GM19438 (cell line): ENCODE results near the gene CASP4.
"Not testable (repeated sequence)": the region's sequence is repeated elsewhere in the genome, so short reads cannot be mapped to it uniquely, and the experiment has no call there.

ENCODE experiments used
- ATAC-seq: cut with Tn5 transposase; IDR thresholded peaks from one replicate; pipeline ENCODE4 v1.9.1; 2021; ENCODE audit warnings: low read depth; ENCODE audit not compliant: unreplicated experiment

Gene CASP4

GRCh38 chr11:104968355-104968855 is at the start of gene CASP4:
Gene CASP4 (minus strand): TSS chr11:104968574. CDS start chr11:104968525, 49 bp downstream.
- ATAC-seq, result peak; percentile 88

DNA sequence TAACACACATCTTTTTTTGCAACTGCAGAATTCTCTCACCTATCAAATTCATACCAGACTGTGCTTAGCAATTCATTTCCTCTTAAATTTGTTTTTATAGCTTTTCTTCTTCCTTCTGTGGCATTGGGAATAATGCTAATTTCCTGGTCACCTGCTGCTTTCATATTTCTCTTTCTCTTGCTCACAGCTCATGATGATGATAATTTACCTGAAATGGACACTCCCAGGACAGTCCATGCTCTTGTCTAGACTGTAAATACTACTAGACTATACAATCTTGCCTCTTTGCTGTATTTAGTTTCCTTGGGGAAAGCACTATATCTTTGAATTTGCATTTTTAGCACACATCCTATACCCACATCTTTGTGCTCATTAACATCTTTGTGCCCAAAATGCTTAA is 39.1 kb upstream of the CASP4 start:
- no peak for ATAC-seq

DNA sequence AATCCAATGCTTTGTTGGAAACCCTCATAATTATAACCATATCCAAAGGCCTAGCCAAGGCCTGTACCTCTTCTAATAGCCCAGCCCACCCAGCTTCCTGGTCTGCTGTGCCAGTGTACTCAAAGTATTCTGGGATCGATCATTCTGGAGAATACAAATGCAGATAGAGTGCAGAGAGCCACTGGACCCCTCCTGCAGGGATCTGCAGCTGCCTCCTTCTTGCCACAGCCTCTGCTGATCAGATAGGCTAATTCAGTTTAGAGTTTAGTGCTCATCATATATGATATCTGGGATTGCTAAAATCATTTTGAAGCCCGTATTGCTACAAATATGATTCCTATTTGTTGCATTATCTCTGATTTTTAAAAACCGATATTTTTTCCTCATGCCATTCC is 37.1 kb upstream of the CASP4 start:
- no peak for ATAC-seq

DNA sequence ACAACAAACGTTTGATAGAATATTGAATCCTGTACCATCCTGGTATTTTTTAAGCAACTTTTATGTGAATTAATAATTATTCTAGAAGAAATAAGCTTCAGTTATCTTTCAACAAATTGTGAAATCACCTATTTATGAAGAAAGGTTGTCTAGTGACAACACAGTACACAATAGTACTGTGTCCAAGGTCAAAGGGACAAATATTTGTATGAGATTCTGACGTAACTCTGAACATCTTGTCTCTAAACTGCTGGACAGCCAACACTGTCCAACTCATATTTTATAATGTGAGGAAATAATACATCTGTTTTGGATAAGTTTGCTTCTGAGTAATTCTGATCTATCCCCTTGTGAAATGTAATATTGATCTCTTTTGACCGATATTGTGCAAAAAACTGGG is 35.6 kb upstream of the CASP4 start:
- no peak for ATAC-seq

GRCh38 chr11:105003151-105003550 is 34.8 kb upstream of the CASP4 start:
- ATAC-seq, result no peak

- ATAC-seq, result peak; percentile 81
Observed at GRCh38 chr11:105000797-105001196, 32.4 kb upstream of the CASP4 start.

DNA sequence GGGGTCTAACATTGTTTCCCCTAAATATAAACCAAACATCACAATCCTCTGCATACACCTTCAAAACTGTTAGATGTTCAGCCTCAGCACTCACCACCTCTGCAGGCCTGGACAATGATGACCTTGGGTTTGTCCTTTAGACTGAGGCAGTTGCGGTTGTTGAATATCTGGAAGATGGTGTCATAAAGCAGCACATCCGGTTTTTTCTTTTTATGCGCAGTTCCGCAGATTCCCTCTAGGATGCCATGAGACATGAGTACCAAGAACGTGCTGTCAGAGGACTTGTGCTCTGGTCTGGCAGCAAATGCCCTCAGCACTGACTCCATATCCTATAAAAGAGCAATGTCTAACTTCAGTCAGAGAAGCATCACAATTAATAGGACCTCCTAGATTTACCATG is 31.8 kb upstream of the CASP4 start:
- ATAC-seq, result no peak

GRCh38 chr11:104999721-105000120 is 31.3 kb upstream of the CASP4 start:
- ATAC-seq, result no peak

DNA sequence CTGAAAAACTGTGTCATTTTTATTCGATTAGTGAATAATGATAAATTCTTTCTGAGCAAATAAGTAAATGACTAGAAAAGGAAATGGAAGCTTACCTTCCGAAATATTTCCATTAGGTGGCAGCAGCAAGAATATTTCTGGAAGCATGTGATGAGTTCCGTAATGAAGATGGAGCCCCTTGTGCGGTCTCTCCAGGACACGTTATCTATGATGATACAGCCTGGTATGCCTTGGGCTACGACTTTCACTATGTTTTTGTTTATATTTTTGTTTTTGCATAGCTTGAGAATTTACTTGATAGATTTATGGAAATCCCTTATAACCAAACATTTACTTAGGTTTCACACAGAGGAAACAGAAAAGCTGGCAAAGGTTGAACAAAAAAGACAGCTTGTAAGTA is 28.9 kb upstream of the CASP4 start:
- ATAC-seq, result no peak

- no peak for ATAC-seq
Observed at GRCh38 chr11:104995001-104995408, 26.6 kb upstream of the CASP4 start.

DNA sequence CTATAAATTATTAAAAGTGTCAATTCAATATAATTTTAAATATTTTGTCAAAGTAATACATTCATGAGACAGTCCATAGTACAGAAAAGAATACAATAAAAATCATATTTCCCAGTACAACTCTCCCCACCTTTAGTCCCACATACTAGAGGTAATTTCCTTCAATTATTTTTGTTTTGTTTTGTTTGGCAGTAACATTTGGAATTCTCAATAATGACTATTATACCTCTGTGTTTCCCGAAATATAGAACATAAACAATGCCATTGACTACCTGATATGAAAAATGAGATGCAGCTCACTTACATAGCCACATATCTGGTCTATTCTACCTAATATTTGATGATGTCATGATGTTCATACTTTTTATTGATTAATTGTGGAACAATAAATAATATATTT is 24.4 kb upstream of the CASP4 start:
- no peak for ATAC-seq

GRCh38 chr11:104991994-104992393 is 23.6 kb upstream of the CASP4 start:
- ATAC-seq, result no peak

- no peak for ATAC-seq
Observed at GRCh38 chr11:104984808-104985207, 16.4 kb upstream of the CASP4 start.

GRCh38 chr11:104979839-104980238 is 11.5 kb upstream of the CASP4 start:
- no peak for ATAC-seq

- no peak for ATAC-seq
Observed at GRCh38 chr11:104973616-104974015, 5.2 kb upstream of the CASP4 start.

DNA sequence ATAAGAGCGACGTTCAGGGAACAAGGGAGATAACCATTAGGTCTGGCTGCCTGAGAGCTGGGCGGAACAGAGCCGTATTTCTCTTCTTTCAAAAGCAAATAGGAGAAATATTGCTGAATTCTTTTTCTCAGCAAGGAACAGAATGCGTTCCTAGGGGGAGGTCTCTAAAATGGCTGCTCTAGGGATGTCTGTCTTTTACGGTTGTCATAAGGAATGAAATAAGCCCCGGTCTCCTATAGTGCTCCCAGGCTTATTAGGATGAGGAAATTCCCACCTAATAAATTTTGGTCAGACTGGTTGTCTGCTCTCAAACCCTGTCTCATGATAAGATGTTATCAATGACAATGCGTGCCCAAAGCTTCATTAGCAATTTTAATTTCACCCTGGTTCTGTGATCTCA is 4.5 kb upstream of the CASP4 start:
- ATAC-seq, result not testable (repeated sequence)

DNA sequence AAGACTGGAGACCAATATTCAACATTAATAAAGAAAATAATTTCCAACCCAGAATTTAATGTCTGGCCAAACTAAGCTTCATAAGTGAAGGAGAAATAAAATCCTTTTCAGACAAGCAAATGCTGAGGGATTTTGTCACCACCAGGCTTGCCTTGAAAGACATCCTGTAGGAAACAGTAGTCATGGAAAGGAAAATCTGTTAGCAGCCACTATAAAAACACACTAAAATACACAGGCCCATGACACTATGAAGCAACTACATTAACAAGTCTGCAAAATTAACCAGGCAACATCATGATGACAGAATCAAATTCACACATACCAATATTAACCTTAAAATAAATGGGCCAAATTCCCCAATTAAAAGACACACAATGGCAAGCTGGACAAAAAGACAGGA is 2.4 kb upstream of the CASP4 start:
- no peak for ATAC-seq

- peak; percentile 9 for ATAC-seq
Observed at GRCh38 chr11:104968856-104969776, 742 bp upstream of the CASP4 start.

GRCh38 chr11:104967534-104968354 is 630 bp downstream of the CASP4 start:
- peak; percentile 20 for ATAC-seq

DNA sequence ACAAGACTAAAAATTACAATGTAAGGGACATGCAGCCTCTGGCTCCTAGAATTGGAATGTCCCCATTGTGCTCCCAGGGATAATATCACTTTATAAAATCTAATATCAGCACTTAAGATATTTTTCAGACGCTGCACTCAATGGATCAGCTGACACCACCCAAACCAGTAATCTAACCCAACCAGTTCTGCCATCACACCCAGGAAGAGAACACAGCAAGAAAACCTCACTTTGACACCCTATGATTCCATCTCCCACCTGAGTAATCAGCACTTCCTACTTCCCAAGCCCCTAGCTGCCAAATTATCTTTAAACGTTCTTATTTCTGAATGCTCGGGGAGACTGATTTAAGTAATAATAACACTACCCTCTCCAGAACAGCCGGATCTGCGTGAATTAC is 2.6 kb downstream of the CASP4 start:
- ATAC-seq, result no peak

- ATAC-seq, result no peak
Observed at GRCh38 chr11:104964247-104964646, 4.1 kb downstream of the CASP4 start.
